Thymus (tissue), 11 donors: ENCODE data around the gene FRZB. TPM values are rescaled to one million over a fixed set of nuclear protein-coding genes. Genes with fewer than 3 reads are reported as not detected.
A peak's percentile ranks its signal among the peaks of the same experiment; 100 is the strongest.

Experiments used
- DNase-seq, 9 donors: peaks; one replicate each; pipeline ENCODE4 v3.0.0-alpha.2; 2013; ENCODE audit warnings: low spot score in 9 of 9, low read depth in 6 of 9, missing footprints in 1 of 9
- H3K27ac ChIP-seq, 2 donors: one replicate each; pipeline ENCODE4 v1.5.1; 2013; ENCODE audit warnings: control low read depth in 1 of 2, low read depth in 1 of 2, low read length in 1 of 2, mild to moderate bottlenecking in 1 of 2, moderate library complexity in 1 of 2
- H3K27me3 ChIP-seq, 2 donors: one replicate each; pipeline ENCODE4 v1.5.1; 2013; ENCODE audit warnings: low read length in 1 of 2; ENCODE audit not compliant: control insufficient read depth in 2 of 2, insufficient read depth in 1 of 2
- H3K36me3 ChIP-seq, 2 donors: one replicate each; pipeline ENCODE4 v1.5.1; 2013; ENCODE audit warnings: low read length in 1 of 2, mild to moderate bottlenecking in 1 of 2, moderate library complexity in 1 of 2; ENCODE audit not compliant: control insufficient read depth in 2 of 2, insufficient read depth in 2 of 2
- H3K4me1 ChIP-seq, 2 donors: one replicate each; pipeline ENCODE4 v1.5.1; 2013; ENCODE audit warnings: low read length in 2 of 2; ENCODE audit not compliant: control insufficient read depth in 2 of 2, insufficient read depth in 2 of 2
- H3K4me3 ChIP-seq, 2 donors: one replicate each; pipeline ENCODE4 v1.5.1; 2013; ENCODE audit warnings: low read length in 2 of 2, control low read depth in 1 of 2, mild to moderate bottlenecking in 1 of 2
- H3K9me3 ChIP-seq, 2 donors: one replicate each; pipeline ENCODE4 v1.5.1; 2013; ENCODE audit warnings: low read length in 1 of 2, mild to moderate bottlenecking in 1 of 2; ENCODE audit not compliant: control insufficient read depth in 2 of 2, insufficient read depth in 1 of 2
- WGBS: extraction: QIAGEN DNeasy Blood & Tissue Kit; methylation state at CpG from one replicate; pipeline ENCODE4 v1.1.7; 2013; 5-methylcytosine and 5-hydroxymethylcytosine counted together
- polyA plus RNA-seq: library from polyadenylated mRNA; stranded (reverse); fragments of 200-250 nt; gene quantifications from one replicate; pipeline ENCODE4 v1.2.3, GENCODE V29; 2013
- total RNA-seq: library from RNA; stranded (reverse); fragments of 120-200 nt; gene quantifications from one replicate; pipeline ENCODE4 v1.2.4, GENCODE V29; 2013
- donor health status: healthy.

FRZB gene
- total and polyA plus RNA-seq, 2 donors: 2.5 to 5.0 TPM

GRCh38 chr2:182834293-182834692 is 32.1 kb downstream of the FRZB start:
- Histone ChIP-seq H3K27me3 (no peaks in the 10 kb centered on the region), H3K27ac (no peak overlapping the region), H3K9me3 (no peaks in the 10 kb centered on the region), H3K4me1 (peaks cover 9 to 23% of the 10 kb centered on the region in 2 donors), H3K4me3 (no peak overlapping the region), H3K36me3 (no peaks in the 10 kb centered on the region)
- DNase-seq: no peak
- WGBS: 93% methylated on average over 1 of the region's 1 CpG

GRCh38 chr2:182833084-182833854 is 33.2 kb downstream of the FRZB start:
- H3K36me3 ChIP-seq: no peaks in the 10 kb centered on the region
- peaks cover 9 to 23% of the 10 kb centered on the region in 2 donors for H3K4me1 ChIP-seq
- no peak for DNase-seq
- H3K27ac ChIP-seq: no peak overlapping the region
- no peak overlapping the region for H3K4me3 ChIP-seq
- no peaks in the 10 kb centered on the region for H3K27me3 ChIP-seq
- H3K9me3 ChIP-seq: no peaks in the 10 kb centered on the region
- 96% methylated on average over 9 of the region's 9 CpGs for WGBS

- Histone ChIP-seq H3K27ac (peak overlapping the region in 1 of 2 donors; percentile 86), H3K27me3 (no peaks in the 10 kb centered on the region), H3K36me3 (no peaks in the 10 kb centered on the region), H3K9me3 (no peaks in the 10 kb centered on the region), H3K4me3 (no peak overlapping the region), H3K4me1 (peaks cover 9 to 23% of the 10 kb centered on the region in 2 donors)
- 28% methylated on average over 3 of the region's 3 CpGs for WGBS
- DNase-seq: peak; percentile 24 to 81 (median 50)
Measured at GRCh38 chr2:182831921-182832320, 34.5 kb downstream of the FRZB start.

GRCh38 chr2:182831101-182831500 is 35.3 kb downstream of the FRZB start:
- H3K27me3 ChIP-seq: no peaks in the 10 kb centered on the region
- H3K4me1 ChIP-seq: peaks cover 9 to 23% of the 10 kb centered on the region in 2 donors
- no peaks in the 10 kb centered on the region for H3K36me3 ChIP-seq
- H3K9me3 ChIP-seq: no peaks in the 10 kb centered on the region
- H3K27ac ChIP-seq: peak overlapping the region in 1 of 2 donors; percentile 86
- peak in 1 of 9 donors; percentile 33 for DNase-seq
- no peak overlapping the region for H3K4me3 ChIP-seq

GRCh38 chr2:182827182-182827879 is 39.1 kb downstream of the FRZB start:
- WGBS: 97% methylated on average over 2 of the region's 2 CpGs
- Histone ChIP-seq H3K4me3 (no peak overlapping the region), H3K27me3 (no peaks in the 10 kb centered on the region), H3K27ac (no peak overlapping the region), H3K36me3 (no peaks in the 10 kb centered on the region), H3K9me3 (no peaks in the 10 kb centered on the region), H3K4me1 (peaks cover 8 to 22% of the 10 kb centered on the region in 2 donors)
- DNase-seq: no peak

- Histone ChIP-seq H3K4me3 (no peak overlapping the region), H3K27ac (no peak overlapping the region), H3K4me1 (peaks cover under 1 to 15% of the 10 kb centered on the region in 2 donors), H3K27me3 (no peaks in the 10 kb centered on the region), H3K9me3 (no peaks in the 10 kb centered on the region), H3K36me3 (no peaks in the 10 kb centered on the region)
- DNase-seq: no peak
- 96% methylated on average over 3 of the region's 3 CpGs for WGBS
Measured at GRCh38 chr2:182826496-182826895, 39.9 kb downstream of the FRZB start.

GRCh38 chr2:182826064-182826463 is 40.4 kb downstream of the FRZB start:
- Histone ChIP-seq H3K27me3 (no peaks in the 10 kb centered on the region), H3K27ac (no peak overlapping the region), H3K9me3 (no peaks in the 10 kb centered on the region), H3K4me3 (no peak overlapping the region), H3K36me3 (no peaks in the 10 kb centered on the region), H3K4me1 (peaks cover 0 to 12% of the 10 kb centered on the region in 2 donors)
- no peak for DNase-seq
- 96% methylated on average over 1 of the region's 1 CpG for WGBS

- H3K27ac ChIP-seq: peak overlapping the region in 1 of 2 donors; percentile 59
- 82% methylated on average over 6 of the region's 6 CpGs for WGBS
- no peaks in the 10 kb centered on the region for H3K9me3 ChIP-seq
- no peaks in the 10 kb centered on the region for H3K36me3 ChIP-seq
- no peaks in the 10 kb centered on the region for H3K27me3 ChIP-seq
- peak in 6 of 9 donors; percentile 9 to 58 (median 38) for DNase-seq
- no peak overlapping the region for H3K4me3 ChIP-seq
- H3K4me1 ChIP-seq: peaks cover 0 to 12% of the 10 kb centered on the region in 2 donors
Measured at GRCh38 chr2:182824767-182825158, 41.7 kb downstream of the FRZB start.

- no peak overlapping the region for H3K4me3 ChIP-seq
- WGBS: 92% methylated on average over 5 of the region's 5 CpGs
- no peaks in the 10 kb centered on the region for H3K27me3 ChIP-seq
- H3K9me3 ChIP-seq: no peaks in the 10 kb centered on the region
- H3K27ac ChIP-seq: peak overlapping the region in 1 of 2 donors; percentile 59
- peaks cover 0 to 12% of the 10 kb centered on the region in 2 donors for H3K4me1 ChIP-seq
- no peaks in the 10 kb centered on the region for H3K36me3 ChIP-seq
- DNase-seq: no peak
Measured at GRCh38 chr2:182824056-182824766, 42.2 kb downstream of the FRZB start.
